T-helper 1 cell treated with Interleukin-12 subunit alpha and Interleukin-12 subunit beta and Interleukin-4 antibody, amounts not matched to agents 30 ng/mL and 1 ng/mL, for 36 hours (primary cell): Measurements from ENCODE around the gene IGF1R. TPM values are rescaled to one million over a fixed set of nuclear protein-coding genes. Genes with fewer than 3 reads are reported as not detected.

Source experiments
- intact Hi-C: fragments of 100-400 bp; cut with micrococcal nuclease; formaldehyde crosslinking; loops from one replicate; pipeline ENCODE4 v1.15.1; 2024
- total RNA-seq: library from RNA; stranded (reverse); gene quantifications from 2 replicates; pipeline ENCODE4 v1.2.3, GENCODE V29; 2022

The IGF1R gene
- total RNA-seq, 1 donor from 2014 or later, result 21.5 TPM

DNA sequence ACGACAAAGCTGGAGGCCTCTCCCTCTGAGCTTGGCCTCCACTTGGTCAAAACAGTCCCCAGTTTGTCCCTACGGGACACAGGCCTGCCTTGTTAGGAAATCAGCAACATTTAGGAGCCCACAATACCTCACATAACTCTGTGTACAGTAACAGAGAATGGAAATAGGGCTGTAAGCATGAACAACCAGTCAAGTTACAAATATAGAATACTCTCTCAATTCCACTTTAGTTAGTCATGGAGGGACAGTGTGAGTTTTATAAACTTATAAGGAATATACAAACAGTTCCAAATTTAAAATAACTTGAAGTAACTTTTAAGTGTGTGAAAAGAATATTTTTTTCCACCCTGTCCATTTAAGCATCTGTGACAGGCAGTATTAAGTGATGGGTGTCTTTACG is 229.8 kb downstream of the IGF1R start:
- intact Hi-C loops, result no loop called here

- intact Hi-C loops, result no loop called here
Observed at GRCh38 chr15:98878862-98879261, 230.5 kb downstream of the IGF1R start.

DNA sequence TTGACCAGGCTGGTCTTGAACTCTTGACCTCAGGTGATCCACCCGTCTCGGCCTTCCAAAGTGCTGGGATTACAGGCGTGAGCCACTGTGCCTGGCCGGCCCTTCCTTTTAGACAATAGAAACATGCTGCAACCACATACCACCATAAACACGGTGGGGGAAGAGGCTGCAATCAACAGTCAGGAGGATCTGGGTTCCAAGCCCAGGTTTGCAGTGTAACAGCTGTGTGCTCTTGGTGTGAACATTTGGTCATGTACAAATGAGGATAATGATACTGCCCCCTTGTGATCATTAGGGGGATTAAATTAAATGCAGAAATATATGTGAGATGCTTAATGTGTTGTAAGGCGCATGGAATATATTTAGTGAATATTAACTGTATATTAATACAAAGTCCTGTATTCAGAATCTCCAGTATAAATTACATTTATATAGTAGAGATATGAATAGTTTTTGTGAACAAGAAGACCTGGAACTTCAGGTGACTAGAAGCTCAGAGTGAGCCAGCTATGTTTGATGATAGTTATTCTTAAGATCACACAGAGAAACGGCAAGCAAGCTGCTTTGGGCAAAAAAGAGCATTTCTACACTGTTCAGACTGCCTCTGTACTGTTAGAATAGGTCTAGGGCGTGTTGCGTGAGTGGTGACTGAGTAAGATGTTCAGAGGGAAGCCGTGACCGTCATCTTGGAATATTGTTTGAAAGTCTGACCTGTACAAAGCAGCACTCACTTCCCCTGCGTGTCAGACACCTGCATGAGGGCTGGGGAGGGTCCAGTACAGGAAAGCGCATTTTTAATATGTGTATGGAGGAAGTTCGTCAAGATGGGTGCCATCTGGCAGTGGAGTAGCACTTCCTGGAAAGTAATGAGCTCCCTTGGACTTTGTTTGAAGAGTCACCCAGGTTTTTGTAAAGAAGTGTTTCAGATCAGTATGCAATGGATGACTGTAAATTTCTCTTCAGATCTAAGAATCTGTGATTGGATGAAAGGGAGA is 233.5 kb downstream of the IGF1R start:
- intact Hi-C loops, result loop anchor here (1.0 to 10.0 kb wide), 5 partner anchors 15 to 440 kb away; no protein-coding TSS in a partner anchor

DNA sequence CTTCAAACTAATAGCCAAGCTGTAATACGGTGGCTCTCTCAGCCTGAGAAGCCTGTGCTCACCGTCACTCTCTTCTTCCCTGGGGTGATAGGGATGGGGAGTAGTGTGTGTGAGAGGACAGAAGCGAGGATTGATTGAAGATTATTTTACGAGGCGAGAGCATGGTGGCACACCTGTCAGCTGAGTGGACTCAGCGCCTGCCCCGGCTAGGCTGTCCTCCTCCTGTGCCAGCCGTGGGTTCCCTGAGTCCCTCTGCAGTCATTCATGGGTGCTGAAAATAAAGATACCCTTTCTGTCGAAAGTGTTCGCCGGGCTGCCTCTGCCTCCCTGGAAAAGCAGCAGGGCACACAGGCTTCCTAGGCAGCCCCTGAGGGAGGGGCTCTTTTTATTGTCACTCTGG is 235.1 kb downstream of the IGF1R start:
- intact Hi-C loops, result loop anchor here (10.0 kb wide), 1 partner anchor 191 kb away; no protein-coding TSS in a partner anchor

DNA sequence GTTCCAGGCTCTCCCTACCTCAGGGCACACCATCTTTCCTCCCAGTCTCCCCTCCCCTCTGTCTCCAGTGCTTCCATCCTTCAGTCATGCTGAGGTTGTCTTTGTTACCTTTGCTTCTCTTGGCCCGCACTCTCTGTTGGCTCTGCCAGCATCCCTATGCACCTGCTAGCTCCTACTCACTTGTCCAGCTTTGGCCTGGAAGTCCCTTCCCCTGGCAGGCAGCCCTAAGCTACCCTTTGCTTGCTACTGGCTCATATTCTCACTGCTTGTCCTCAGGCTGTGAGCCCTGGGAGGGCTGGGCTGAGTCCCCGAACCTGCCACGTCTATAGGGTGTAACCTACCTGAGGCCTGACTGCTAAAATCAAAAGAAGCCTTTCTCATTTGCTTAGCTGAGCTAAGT is 236.6 kb downstream of the IGF1R start:
- intact Hi-C loops, result loop anchor here (10.0 kb wide), 1 partner anchor 190 kb away; no protein-coding TSS in a partner anchor

GRCh38 chr15:98887976-98888375 is 239.6 kb downstream of the IGF1R start:
- intact Hi-C loops, result loop anchor here (10.0 kb wide), 1 partner anchor 187 kb away; no protein-coding TSS in a partner anchor

- intact Hi-C loops, result loop anchor here (10.0 kb wide), 1 partner anchor 186 kb away; no protein-coding TSS in a partner anchor
Observed at GRCh38 chr15:98888820-98889479, 240.6 kb downstream of the IGF1R start.

GRCh38 chr15:98889930-98890695 is 241.8 kb downstream of the IGF1R start:
- intact Hi-C loops, result loop anchor here (10.0 kb wide), 1 partner anchor 185 kb away; no protein-coding TSS in a partner anchor

DNA sequence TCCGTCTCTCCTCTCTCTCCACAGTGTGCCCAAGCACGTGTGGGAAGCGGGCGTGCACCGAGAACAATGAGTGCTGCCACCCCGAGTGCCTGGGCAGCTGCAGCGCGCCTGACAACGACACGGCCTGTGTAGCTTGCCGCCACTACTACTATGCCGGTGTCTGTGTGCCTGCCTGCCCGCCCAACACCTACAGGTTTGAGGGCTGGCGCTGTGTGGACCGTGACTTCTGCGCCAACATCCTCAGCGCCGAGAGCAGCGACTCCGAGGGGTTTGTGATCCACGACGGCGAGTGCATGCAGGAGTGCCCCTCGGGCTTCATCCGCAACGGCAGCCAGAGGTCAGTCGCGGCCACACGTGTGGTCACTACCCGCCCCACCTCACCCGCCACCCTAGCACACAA is 243.0 kb downstream of the IGF1R start:
- intact Hi-C loops, result no loop called here

DNA sequence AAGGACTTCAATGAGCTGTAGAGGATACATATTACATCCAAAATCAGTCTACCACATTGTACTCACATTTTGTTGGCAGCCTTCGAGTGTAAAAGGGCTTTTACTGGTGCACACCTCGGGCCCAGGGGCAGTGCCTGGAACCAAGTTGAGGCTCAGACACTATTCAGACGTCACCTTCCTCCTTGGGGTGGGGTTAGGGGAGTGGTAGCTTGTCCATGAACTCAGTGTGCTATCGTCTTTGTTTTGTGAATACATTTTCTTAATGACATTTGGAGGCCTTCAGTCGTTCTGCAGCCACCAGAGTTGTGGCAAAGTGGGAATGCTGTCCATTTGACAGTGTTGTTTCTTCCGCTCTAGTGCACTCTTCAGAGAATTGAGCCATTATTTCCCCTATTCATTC is 245.1 kb downstream of the IGF1R start:
- intact Hi-C loops, result no loop called here

DNA sequence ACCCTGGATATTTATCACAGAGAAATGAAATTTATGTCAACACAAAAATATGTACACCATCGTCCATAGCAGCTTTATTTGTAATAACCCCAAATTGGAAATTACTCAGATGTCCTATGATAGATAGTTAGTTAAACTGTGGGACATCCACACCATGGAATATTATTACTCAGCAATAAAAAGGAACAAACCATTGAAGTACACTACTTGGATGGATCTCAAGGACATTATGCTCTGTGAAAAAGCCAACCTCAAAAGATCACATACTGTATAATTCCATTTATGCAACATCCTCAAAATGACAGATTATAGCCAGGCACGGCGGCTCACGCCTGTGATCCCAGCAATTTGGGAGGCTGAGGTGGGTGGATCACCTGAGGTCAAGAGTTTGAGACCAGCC is 246.0 kb downstream of the IGF1R start:
- intact Hi-C loops, result no loop called here

GRCh38 chr15:98896002-98896721 is 247.8 kb downstream of the IGF1R start:
- intact Hi-C loops, result no loop called here

DNA sequence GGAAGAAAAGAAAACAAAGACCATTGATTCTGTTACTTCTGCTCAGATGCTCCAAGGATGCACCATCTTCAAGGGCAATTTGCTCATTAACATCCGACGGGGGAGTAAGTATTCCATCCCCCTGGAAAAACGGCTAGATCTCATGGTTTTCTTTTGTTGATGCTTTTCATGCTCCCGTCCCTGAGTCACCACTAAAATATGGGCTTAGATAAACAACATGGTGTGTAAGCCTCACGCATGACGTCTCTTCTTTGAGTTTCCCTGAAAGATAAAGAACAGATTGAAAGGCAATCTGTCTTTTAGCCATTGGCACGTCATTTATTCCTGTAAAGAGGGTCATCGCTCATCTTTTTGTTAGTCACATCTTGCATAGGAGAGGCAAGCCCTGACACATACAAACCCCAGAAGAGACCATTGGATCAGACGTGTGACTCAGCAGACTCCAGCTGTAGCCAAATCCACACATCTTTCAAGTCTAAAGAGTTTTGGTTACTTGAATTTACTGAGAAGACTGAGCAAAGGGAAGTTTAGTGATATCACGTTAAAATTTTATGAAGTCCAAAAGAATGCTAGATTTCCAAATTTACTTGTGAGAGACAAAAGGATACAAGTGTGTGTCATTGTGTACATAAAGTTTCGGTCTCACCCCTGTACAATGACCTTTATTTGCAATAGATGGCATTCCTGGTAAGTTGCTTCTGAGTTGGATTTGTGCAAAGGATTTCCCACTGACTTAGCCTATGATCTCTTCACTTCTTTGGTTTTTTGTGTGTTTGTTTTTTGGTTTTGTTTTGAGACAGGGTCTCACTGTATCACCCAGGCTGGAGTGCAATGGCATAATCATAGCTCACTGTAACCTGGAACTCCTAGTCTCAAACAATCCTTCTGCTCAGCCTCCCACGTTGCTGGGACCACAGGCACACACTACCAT is 248.7 kb downstream of the IGF1R start:
- intact Hi-C loops, result no loop called here

- intact Hi-C loops, result no loop called here
Observed at GRCh38 chr15:98898122-98898521, 249.8 kb downstream of the IGF1R start.

DNA sequence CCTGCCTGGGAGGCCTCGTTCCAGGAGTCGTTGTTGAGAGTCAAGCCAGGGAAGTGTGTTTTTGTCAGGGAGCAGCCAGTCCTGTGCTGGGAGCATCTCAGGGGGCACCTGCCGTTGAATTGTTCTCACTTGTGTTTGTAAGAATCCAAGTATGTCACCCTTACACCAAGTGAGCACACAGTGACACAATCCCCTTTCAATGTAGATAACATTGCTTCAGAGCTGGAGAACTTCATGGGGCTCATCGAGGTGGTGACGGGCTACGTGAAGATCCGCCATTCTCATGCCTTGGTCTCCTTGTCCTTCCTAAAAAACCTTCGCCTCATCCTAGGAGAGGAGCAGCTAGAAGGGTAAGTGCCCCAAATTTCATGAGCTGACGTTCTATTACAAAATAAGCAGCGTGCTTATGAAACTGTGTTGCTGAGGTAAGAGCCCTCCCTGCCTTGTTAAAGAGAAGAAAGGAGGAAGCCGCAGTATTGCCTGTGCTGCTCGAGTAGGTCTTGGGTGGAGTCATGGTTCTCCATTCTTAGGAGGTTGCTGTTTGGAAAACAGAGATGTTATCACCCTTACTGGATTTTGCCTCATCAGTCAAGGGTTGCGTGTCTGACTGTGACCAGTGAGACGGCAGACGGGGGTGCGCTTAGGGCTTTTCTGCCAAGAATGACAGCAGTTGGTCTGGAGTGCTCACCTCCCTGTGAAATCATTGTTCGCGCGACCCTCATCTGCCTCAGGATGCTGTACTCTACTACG is 251.1 kb downstream of the IGF1R start:
- intact Hi-C loops, result no loop called here

- intact Hi-C loops, result no loop called here
Observed at GRCh38 chr15:98900356-98900755, 252.0 kb downstream of the IGF1R start.

- intact Hi-C loops, result no loop called here
Observed at GRCh38 chr15:98901434-98902072, 253.2 kb downstream of the IGF1R start.

DNA sequence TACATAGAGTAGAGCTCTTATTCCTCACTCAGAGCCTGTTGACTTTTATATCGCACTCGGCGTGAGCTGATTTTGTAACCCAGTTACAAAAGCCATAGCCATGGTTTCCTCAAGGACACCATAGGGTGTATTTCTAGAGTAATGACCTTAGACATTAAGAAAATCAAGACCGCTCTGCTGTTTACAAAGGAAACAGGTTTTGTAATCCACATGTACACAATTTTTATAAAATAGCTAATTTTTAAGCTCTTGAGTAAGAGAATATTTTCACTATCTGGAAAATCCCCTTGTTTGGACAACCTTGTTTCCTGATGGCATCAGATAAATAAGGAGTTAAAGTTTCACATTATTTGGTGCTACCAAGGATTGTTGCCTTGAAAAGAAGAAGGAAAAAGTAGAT is 254.6 kb downstream of the IGF1R start:
- intact Hi-C loops, result no loop called here
